GM19025 (cell line): Measurements from ENCODE around the gene TRPT1.

Experiments
- ATAC-seq: cut with Tn5 transposase; IDR thresholded peaks from one replicate; pipeline ENCODE4 v1.9.1; 2021; ENCODE audit warnings: mild to moderate bottlenecking, low read depth, moderate library complexity; ENCODE audit not compliant: unreplicated experiment

TRPT1 gene

DNA sequence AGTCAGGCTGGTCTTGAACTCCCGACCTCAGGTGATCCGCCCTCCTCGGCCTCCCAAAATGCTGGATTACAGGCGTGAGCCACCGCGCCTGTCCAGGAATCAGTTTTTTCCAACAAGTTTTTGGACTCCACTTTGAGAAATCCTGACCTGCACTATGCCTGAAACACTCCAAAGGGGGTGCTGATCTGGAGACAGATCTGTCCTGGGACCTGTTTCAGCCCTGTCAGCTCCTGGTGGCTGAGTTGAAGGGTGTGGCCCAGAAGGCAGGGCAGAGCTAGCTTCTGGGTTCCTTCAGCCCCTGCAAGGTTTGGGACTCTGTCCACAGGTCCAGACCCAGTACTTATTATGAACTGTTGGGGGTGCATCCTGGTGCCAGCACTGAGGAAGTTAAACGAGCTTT is 5.6 kb upstream of the TRPT1 start:
- no peak for ATAC-seq

DNA sequence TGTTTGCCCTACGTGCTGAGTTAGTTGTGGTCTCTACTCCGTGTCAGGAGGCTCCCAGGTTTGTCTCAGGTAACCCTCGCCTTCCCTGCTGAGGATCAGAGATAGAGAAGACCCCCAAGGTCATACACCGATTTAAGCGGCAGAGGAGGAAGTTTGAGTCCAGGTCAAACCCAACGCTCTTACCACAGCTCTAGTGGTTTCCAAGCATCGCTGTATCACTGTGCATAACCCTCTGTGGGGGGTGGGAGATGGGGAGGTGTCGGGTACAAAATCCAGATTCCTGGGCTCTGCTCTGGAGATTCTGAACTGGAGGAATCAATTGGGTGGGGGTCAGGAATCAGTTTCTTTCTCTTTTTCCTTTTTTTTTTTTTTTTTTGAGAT is 5.0 kb upstream of the TRPT1 start:
- no peak for ATAC-seq

DNA sequence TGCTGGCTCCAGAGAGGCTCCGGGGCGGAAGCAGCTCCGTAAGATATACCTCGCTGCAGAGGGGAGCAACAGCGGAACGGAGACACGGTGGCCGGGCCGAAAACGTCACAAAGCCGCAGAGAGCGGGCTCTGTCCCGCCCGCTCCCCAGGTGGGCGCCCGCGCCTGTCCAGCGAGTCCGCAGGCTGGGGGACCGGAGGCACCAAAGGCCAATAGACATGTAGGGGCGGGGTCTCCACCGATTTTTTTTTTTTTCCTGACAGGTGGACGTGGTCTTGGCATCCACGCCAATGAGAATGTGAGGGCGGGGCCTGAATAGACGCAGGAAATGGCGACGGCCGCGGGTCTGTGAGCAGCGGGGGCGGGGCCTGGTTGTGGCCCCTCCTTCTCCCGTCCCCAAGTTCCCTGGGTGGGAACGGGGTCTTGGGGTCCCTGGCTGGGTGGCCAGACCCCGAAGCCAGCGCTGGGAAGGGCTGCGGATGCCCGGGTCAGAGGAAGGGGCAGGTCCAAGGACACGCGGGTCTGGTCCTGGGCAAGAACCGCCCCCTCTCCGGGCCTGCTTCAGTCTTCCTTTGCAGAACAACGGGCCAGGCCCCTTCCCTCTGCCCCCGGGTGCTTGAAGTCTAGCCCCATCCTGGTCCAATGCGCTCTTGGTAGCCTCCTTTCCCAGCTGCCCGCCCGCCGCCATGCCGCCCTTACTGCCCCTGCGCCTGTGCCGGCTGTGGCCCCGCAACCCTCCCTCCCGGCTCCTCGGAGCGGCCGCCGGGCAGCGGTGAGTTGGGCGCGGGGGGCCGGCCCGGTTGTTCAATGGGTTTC is 4.4 kb upstream of the TRPT1 start, which contains the start of gene DNAJC4:
TSS of gene DNAJC4 (plus strand) at position 378 of the 814 bp plus-strand sequence. CDS start at position 685, 307 bp downstream.
- peak; percentile 41 for ATAC-seq

DNA sequence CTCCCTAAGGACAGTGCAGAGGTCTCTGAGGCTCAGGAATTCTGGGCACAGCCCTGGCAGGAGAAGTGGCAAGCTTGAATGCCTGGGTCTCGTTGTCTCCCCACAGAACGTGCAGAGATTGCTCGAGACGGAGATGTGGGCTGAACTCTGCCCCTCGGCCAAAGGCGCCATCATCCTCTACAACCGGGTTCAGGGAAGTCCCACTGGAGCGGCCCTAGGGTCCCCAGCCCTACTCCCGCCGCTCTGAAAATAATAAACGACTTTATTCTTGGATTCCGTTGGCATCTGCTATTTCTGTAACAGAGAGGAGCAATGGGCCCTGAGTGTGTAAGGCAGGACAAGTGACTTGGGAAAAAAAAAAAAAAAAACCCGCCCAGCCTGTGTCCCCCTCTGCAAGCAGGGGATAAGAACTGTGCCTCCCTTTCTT is 3.8 kb upstream of the TRPT1 start:
- no peak for ATAC-seq

DNA sequence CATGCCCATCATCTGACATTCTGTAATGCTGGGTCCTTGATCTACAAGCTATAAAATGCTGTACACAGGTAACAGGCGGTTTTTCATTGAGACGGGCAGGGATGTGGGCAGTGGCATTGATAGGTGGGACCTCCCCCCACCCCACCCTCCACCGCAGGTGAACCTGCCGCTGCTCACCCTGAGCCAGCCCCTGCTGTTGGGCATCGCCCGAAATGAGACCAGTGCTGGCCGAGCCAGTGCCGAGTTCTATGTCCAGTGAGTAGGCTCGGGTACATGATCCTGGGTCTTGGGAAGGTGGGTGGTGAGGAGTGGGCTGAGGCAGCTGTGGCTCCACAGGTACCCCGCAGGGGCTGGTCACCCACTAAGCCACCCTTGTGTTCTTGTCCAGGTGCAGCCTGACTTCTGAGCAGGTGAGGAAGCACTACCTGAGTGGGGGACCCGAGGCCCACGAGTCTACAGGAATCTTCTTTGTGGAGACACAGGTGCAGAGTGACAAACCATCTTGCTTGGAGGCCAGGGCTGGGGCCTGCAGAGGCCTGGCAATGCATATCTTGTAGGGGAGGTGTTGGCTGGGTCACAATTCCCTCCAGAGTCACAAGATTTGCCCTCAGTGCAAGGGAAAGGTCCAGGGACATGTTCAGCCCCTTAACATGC is 3.2 kb upstream of the TRPT1 start:
- ATAC-seq, result no peak

DNA sequence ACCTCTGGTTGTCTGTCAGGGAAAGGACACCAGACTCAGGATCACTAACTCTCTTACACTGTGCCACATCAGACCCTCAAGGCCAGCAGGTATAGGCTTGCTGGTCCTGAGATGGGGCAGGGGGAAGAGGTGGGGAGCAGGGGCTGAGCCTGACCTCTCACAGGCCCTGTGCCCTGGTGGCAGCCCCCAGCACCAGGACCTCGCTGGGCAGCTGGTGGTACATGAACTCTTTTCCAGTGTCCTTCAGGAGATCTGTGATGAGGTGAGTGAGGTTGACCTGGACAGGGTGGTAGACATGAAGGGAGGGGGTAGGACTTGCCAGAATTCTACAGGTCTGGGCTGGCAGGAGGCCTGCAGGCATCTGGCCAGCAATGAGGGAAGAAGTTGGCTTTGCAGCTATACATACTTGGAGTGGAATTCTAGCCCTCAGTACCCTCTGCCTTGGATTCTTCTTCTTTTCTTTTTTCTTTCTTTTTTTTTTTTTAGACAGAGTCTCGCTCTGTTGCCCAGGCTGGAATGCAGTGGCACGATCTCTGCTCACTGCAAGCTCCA is 1.5 kb upstream of the TRPT1 start:
- no peak for ATAC-seq

DNA sequence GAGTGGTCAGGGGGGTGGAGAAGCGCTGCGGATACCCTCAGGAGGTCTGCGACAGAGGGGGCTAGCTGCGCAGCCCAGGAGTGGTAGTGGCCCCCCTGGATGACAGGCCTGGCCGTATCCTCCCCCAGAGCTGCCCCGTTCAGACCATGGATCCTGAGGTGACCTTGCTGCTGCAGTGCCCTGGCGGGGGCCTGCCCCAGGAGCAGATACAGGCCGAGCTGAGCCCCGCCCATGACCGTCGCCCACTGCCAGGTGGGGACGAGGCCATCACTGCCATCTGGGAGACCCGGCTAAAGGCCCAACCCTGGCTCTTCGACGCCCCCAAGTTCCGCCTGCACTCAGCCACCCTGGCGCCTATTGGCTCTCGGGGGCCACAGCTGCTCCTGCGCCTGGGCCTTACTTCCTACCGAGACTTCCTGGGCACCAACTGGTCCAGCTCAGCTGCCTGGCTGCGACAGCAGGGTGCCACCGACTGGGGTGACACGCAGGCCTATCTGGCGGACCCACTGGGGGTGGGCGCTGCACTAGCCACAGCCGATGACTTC is 593 bp upstream of the TRPT1 start:
- peak; percentile 19 for ATAC-seq

DNA sequence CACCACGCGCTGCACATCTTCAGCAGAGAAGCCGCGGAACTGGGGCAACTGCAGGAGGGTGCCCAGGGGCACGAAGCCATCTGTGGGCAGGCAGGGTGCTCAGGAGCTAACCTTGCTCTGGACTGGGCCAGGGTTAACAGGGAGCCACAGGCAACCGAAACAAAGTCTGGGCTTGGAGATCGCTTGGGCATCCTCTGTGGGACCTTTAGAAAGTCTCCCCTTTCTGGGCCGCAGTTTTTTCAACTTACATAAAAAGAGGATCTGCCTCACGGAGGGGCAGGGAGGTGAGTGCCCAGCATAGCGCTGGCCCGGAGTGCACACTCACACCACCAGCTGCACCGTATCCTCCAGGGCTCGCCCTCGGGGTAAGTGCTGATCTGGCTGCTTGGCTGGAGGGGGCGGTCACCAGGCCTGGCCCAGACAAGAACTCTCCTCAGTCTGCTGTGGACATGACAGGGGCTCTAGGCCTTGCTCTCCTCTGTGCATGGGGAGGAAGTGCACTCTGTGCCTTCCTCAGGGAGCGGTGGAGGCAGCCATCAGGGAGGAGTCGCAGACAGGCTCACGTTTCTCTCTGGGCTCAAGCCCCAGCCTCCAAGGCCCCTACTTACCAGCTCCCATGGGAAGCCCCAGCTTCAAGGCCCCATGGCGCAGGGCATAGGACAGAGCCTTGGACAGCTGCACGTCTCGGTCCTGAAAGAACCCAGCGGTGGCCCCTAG is 937 bp downstream of the TRPT1 start:
- no peak for ATAC-seq

DNA sequence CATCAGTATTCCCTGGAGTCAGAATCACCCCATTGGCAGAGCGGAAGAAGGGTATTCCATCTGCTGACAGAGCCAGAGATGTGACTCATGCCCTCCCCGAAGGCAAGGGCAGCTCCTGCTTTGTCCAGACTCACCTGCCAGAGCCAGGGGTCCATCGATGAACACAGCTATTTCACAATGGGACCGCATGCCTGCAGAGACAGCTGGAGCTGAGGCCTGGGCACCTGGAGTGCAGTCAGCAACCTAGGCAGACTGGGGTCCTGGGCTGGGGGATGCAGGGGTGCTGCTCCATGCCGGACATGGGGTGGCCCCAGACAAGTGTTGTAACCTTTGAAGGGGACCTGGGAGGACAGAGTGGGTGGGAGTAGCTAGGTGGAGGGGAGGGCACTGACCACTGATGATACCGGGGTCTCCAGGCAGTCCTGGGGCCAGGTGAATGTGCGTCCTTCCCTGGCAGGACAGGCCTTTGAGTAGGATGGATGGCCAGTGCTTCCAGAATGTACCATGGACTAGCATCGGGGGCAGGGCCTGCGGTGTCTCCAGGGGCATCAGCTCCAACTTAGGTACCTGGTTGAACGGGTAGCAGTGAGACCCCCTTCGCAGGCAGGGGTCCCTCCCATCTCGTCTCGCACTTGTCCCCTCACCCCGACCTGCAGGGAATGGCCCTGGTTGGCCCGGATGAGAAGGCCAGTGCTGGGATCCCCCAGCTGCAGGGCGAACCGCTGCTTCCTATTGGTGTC is 1.7 kb downstream of the TRPT1 start:
- no peak for ATAC-seq

DNA sequence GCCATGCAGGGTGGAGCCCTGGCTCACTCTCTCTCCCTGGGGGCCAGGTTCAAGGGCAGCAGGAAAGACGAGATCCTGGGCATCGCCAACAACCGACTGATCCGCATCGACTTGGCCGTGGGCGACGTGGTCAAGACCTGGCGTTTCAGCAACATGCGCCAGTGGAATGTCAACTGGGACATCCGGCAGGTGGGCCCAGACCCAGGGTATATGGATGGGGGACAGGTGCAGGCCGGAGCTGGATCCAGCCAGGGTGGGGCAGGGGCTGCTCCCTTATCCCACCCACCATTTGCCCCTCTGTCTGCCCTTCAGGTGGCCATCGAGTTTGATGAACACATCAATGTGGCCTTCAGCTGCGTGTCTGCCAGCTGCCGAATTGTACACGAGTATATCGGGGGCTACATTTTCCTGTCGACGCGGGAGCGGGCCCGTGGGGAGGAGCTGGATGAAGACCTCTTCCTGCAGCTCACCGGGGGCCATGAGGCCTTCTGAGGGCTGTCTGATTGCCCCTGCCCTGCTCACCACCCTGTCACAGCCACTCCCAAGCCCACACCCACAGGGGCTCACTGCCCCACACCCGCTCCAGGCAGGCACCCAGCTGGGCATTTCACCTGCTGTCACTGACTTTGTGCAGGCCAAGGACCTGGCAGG is 2.9 kb downstream of the TRPT1 start:
- ATAC-seq, result no peak

DNA sequence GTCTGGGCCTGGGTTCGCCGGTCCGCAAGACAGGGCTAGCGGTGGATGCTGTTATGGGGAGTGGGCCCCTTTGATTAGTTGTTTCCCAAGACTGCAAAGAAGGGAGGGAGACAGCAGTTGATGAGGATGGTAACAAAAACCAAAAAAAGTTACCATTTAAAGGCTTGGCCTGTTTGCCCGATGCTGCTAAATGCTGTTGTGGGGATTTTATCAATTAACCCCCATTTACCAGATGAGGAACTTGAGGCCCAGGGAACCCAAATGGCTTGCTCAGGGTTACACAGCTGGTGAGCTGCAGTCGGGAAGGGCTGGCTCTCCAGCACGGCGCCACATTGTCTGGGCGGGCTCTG is 3.4 kb downstream of the TRPT1 start:
- ATAC-seq, result no peak

DNA sequence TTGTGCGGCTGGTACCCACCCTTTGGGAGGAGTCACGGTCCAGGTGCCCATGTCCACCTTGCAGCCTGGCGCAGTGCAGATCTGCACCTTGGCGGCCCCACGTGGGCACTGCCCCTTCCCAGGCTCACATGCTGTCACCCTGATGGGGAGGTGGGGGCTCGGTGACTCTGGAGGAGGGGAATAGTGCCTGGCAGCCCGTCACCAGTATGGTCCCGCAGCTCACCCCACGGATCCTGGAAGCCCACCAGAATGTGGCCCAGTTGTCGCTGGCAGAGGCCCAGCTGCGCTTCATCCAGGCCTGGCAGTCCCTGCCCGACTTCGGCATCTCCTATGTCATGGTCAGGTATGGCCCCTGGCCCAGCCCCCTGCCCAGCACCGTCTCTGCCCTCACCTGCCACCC is 5.2 kb downstream of the TRPT1 start:
- ATAC-seq, result no peak

DNA sequence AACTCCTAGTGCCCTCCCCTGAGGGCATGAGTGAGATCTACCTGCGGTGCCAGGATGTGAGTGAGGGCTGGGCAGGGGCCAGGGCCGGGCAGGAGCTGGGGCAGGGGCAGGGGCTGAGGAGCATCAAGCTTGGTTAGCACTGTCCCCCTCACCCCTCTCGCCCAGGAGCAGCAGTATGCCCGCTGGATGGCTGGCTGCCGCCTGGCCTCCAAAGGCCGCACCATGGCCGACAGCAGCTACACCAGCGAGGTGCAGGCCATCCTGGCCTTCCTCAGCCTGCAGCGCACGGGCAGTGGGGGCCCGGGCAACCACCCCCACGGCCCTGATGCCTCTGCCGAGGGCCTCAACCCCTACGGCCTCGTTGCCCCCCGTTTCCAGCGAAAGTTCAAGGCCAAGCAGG is 5.7 kb downstream of the TRPT1 start:
- no peak for ATAC-seq

DNA sequence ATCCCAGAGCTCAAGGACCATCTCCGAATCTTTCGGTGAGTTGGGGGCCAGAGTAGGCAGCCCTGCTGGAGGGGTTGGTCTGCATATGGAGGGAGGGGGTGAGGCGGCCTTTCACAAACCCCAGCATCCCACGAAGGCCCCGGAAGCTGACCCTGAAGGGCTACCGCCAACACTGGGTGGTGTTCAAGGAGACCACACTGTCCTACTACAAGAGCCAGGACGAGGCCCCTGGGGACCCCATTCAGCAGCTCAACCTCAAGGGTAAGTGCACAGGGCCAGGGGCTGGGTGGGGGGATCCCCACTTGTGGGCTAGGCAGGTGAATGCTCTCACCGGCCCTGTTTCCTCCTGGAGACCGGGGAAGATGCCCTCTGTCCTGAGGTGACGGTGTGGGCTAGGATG is 6.2 kb downstream of the TRPT1 start:
- no peak for ATAC-seq

DNA sequence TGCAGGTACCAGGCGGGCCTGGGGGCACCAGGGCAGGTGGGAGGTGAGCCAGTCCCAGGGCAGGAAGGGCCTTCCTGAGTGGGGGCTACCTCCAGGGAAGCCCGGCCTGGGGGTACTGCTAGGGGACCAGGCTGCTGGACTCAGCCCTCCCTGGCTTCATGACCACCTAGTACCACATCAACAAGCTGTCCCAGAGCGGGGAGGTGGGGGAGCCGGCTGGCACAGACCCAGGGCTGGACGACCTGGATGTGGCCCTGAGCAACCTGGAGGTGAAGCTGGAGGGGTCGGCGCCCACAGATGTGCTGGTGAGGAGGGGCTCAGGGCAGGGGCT is 6.7 kb downstream of the TRPT1 start:
- ATAC-seq, result no peak

DNA sequence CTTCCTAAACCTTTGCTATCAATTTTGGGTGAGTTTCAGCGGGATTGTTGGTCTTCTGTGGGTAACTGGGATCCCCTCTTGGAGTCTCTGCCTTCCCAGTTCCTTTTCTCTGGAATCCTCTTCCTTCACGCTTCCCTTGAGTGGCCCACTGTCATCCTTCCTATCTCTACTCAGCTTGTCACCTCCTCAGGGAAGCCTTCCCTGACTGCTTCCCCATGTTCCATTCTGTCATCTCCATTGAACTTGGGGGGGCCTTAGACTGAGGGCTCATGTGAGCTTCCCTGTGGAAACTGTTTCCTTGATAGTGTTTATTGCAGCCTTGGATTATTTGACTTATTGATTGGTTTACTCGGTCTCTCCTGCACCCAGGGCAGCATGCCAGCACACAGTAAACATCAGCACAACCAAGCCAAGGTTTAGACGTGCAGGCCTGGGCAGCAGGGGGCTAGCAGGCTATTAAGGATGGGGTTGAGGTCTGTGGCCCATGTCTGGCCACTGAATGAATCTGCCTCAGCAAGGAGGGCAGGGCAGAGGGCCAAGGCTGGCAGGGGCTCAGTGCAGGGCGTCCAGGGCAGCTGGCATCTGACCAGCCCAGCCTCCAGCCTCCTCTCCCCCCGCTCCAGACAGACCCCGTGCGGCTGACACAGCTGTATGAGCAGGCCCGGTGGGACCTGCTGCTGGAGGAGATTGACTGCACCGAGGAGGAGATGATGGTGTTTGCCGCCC is 7.2 kb downstream of the TRPT1 start:
- no peak for ATAC-seq

DNA sequence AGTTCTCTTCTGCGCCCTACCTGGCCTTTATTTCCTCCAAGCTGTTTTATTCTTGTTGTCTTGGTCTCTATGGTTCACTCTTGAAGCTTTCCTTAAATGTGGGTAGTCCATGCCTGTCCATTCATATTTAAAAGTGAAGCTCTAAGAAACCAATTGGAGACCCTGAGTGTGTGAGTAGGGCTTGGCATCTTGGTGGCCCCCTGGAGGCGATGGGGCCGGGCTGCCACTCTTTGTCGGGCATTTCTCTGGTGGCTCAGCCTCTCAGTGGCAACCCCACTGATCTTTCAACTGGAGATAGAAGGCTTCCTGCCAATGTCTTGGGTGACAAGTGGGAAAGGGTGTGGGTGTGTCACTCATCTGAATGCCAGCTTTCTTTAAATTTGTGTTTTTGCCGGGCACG is 9.1 kb downstream of the TRPT1 start:
- no peak for ATAC-seq

DNA sequence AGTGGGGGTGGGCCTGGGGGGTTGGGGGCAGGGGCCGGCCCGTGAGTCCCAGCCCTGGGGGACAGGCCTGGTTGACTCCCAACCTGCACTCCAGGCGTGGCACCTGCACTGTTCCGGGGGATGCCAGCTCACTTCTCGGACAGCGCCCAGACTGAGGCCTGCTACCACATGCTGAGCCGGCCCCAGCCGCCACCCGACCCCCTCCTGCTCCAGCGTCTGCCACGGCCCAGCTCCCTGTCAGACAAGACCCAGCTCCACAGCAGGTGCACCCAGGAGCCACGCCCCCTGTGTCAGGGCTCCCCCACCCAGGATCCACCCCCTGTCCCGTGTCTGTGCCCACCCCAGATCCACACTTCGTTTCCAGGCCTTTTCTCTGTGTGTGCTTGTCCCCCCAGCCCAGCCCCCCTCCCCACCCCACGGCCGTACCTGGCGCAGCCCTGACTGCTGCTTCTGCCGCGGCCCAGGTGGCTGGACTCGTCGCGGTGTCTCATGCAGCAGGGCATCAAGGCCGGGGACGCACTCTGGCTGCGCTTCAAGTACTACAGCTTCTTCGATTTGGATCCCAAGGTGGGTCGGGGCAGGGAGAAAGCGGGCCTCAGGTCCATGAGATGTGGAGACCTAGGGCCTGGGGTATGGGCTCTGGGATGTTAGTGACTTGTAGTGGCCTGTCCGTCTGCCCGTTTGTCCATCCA is 14.7 kb downstream of the TRPT1 start:
- no peak for ATAC-seq
